NCI-H748 treated with DMSO at 0.1 percent for 48 hours (cell line): Measurements from ENCODE around the gene OR2C3.
"Not testable (repeated sequence)": the region's sequence is repeated elsewhere in the genome, so short reads cannot be mapped to it uniquely, and the experiment has no call there.

Experiments
- DNase-seq: peaks from one replicate; lab custom pipeline; 2025; lab: John Stamatoyannopoulos, UW

OR2C3 gene

DNA sequence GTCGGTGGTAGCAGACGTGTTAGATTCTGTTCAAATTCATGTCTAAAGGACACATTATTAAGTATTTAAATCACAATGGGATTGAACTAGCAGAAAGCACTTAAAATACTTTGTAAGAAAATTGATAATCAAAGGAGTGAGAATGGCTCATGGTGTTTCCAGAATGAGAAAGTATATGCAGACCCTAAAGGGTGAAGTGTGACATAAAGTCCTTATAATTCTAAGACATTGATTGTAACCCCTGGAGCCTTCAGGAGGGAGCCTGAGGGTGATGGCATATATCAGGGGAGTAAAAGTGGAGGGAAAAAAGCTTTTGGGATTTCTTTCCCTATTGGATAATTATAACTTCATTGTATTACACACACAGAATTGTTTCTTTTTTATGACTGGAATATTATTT, at the start of gene OR2C3:
Gene OR2C3, minus strand, starts transcription at position 101 of the 400 bp plus-strand sequence. CDS start 3,929 bp downstream, outside the sequence.
- no peak for DNase-seq

GRCh38 chr1:247578946-247579460, 42.8 kb upstream of the OR2C3 start:
- DNase-seq: no peak

DNA sequence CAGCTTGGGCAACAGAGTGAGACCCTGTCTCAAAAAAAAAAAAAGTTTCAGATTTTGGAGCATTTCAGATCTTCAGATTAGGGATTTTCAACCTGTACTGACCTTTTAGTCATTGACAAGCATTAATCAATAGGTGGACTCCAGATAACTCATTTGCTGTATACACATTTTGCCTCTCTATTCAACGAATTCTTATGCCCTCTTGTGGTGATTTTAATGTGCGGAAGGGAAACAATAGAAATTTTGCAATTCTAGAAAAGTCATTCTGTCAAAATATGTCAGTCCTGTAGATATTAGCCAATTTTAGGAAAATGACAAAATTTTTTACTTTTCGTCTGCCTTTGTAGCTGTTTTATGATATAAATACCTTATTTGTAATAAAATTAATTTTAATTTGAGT, 40.3 kb upstream of the OR2C3 start:
- no peak for DNase-seq

- DNase-seq: no peak
Measured at GRCh38 chr1:247574664-247575063, 38.4 kb upstream of the OR2C3 start.

- DNase-seq: no peak
Measured at GRCh38 chr1:247574236-247574635, 38.0 kb upstream of the OR2C3 start.

- no peak for DNase-seq
Measured at GRCh38 chr1:247562198-247562597, 26.0 kb upstream of the OR2C3 start.

DNA sequence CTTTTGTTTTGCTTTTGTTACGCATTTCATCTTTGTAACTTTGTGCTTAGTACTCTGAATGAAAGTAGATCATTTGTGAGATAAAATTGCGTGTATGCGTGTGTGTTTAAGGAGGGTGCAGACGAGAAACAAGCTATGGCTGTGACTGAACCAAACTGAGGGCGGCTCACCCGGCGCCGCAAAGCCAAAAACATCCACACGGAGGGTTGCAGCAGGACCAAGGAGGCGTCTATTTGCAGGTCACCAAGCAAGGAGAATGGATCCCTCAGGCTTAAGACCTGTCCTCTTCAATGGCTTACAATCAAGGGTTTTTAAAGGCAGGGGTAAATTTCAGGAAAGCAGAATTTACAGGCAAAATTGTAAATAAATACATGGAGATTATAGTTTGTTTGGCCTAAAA, 25.5 kb upstream of the OR2C3 start:
- DNase-seq: no peak

GRCh38 chr1:247557926-247558674, 21.9 kb upstream of the OR2C3 start:
- DNase-seq: no peak

DNA sequence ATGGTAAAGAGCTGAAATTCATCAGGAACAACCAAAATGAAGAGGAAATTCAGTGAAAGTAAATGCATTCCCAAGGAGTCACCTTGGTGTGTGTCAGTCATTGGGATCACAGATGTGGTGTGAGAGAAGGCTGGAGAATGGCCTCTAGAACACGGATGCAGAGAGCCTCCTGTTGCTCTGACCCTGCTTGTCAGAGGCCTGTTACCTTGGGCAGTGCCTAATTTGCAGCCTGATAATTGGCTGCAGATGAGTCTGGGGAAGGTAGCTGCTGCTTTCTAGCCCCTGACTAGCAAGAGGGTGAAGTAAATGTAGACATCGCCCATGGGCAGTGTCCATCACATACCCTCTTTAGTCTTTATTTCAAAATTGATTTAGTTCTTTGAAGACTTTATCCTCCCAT, 16.0 kb upstream of the OR2C3 start:
- DNase-seq: no peak

- no peak for DNase-seq
Measured at GRCh38 chr1:247551721-247552120, 15.5 kb upstream of the OR2C3 start.

GRCh38 chr1:247548769-247549182, 12.5 kb upstream of the OR2C3 start, which contains the start of gene GCSAML:
TSS of gene GCSAML (plus strand) at chr1:247549134. CDS start at chr1:247549192, 58 bp downstream.
- no peak for DNase-seq

DNA sequence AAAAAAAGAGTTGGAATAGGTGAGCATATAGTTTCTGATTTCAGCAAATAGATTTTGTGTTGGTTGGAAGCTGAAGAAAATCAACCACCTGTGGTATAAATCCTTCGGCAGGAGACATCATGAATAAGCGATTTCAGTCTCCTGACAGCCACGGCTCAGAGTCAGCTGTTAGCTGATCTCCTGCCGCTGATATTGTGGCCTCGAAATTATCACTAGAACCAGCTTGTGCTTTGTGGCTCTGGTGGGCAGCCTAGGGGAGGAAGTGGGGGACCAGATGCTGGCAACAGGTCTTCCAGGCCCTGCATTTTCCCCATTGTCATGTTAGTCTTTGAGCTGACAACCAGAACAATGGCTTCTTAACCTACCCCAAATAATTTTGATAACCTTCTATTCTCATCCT, 11.9 kb upstream of the OR2C3 start:
- DNase-seq: no peak

GRCh38 chr1:247542811-247543210, 6.6 kb upstream of the OR2C3 start:
- no peak for DNase-seq

DNA sequence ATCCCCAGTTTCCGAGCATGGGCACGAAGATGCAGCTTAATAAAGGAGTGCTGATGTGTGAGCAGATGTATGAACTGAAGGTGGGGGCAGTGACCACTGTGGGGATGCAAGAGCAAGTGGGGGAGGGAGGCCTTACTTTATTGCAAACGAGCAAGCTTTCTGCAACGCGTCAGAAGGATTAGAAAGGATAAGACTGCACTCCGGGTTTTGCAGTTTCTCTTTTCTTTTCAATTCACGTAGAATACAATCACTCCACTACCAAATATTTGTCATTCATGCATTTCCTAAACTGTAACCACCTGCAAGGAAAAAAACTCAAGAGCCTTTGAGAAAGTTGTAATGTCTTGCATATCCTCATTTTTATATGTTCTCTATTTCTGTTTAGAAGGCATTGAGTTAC, 4.3 kb upstream of the OR2C3 start:
- DNase-seq: no peak

GRCh38 chr1:247539215-247539614, 3.0 kb upstream of the OR2C3 start:
- no peak for DNase-seq

- no peak for DNase-seq
Measured at GRCh38 chr1:247538561-247538960, 2.3 kb upstream of the OR2C3 start.

- DNase-seq: no peak
Measured at GRCh38 chr1:247535402-247535801, 838 bp downstream of the OR2C3 start.

GRCh38 chr1:247531937-247532336, 4.3 kb downstream of the OR2C3 start:
- DNase-seq: no peak

- no peak for DNase-seq
Measured at GRCh38 chr1:247530785-247531184, 5.5 kb downstream of the OR2C3 start.

GRCh38 chr1:247529771-247530355, 6.4 kb downstream of the OR2C3 start:
- no peak for DNase-seq

GRCh38 chr1:247528812-247529474, 7.3 kb downstream of the OR2C3 start:
- DNase-seq: no peak

DNA sequence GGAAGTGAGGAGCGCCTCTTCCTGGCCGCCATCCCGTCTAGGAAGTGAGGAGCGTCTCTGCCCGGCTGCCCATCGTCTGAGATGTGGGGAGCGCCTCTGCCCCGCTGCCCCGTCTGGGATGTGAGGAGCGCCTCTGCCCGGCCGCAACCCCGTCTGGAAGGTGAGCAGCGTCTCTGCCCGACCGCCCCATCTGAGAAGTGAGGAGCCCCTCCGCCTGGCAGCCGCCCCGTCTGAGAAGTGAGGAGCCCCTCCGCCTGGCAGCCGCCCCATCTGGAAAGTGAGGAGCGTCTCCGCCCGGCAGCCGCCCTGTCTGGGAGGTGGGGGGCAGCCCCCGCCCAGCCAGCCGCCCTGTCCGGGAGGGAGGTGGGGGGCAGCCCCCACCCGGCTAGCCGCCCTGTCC, 14.4 kb downstream of the OR2C3 start:
- not testable (repeated sequence) for DNase-seq

GRCh38 chr1:247518613-247518891, 17.7 kb downstream of the OR2C3 start:
- DNase-seq: no peak
